ENCODE measurements around the gene IFT25. TPM values are rescaled to one million over a fixed set of nuclear protein-coding genes. Genes with fewer than 3 reads are reported as not detected.

IFT25 gene
- total RNA-seq, 1 donor from 2014 or later, result 27.7 TPM

- no peak for TF ChIP-seq CTCF (IDR thresholded peaks at IDR 0.05; ENCODE audit: unreplicated experiment)
- Mint-ChIP-seq H3K27me3 (ENCODE audit: unreplicated experiment) (peaks cover 3% of the 10 kb centered on the region), H3K27ac (ENCODE audit: unreplicated experiment) (no peak overlapping the region), H3K9me3 (ENCODE audit: unreplicated experiment) (no peaks in the 10 kb centered on the region), H3K36me3 (ENCODE audit: low read depth, unreplicated experiment) (no peaks in the 10 kb centered on the region), H3K4me1 (ENCODE audit: unreplicated experiment) (no peaks in the 10 kb centered on the region), H3K4me3 (ENCODE audit: unreplicated experiment) (no peak overlapping the region)
- no peak for DNase-seq (ENCODE audit: low spot score)
Observed at GRCh38 chr1:53911442-53911841, 34.1 kb downstream of the IFT25 start.

- H3K27me3 Mint-ChIP-seq (ENCODE audit: unreplicated experiment), result peaks cover 6% of the 10 kb centered on the region
- TF ChIP-seq CTCF (IDR thresholded peaks at IDR 0.05; ENCODE audit: unreplicated experiment), result no peak
- H3K27ac Mint-ChIP-seq (ENCODE audit: unreplicated experiment), result no peak overlapping the region
- H3K36me3 Mint-ChIP-seq (ENCODE audit: low read depth, unreplicated experiment), result no peaks in the 10 kb centered on the region
- DNase-seq (ENCODE audit: low spot score), result no peak
- H3K9me3 Mint-ChIP-seq (ENCODE audit: unreplicated experiment), result no peaks in the 10 kb centered on the region
- no peaks in the 10 kb centered on the region for H3K4me1 Mint-ChIP-seq (ENCODE audit: unreplicated experiment)
- no peak overlapping the region for H3K4me3 Mint-ChIP-seq (ENCODE audit: unreplicated experiment)
Observed at GRCh38 chr1:53909946-53910345, 35.6 kb downstream of the IFT25 start.

- no peak for TF ChIP-seq CTCF (IDR thresholded peaks at IDR 0.05; ENCODE audit: unreplicated experiment)
- H3K4me3 Mint-ChIP-seq (ENCODE audit: unreplicated experiment), result no peak overlapping the region
- no peaks in the 10 kb centered on the region for H3K9me3 Mint-ChIP-seq (ENCODE audit: unreplicated experiment)
Observed at GRCh38 chr1:53906121-53906520, 39.4 kb downstream of the IFT25 start.

GRCh38 chr1:53905509-53905908 is 40.0 kb downstream of the IFT25 start:
- no peaks in the 10 kb centered on the region for H3K9me3 Mint-ChIP-seq (ENCODE audit: unreplicated experiment)
- TF ChIP-seq CTCF (IDR thresholded peaks at IDR 0.05; ENCODE audit: unreplicated experiment), result no peak
- H3K27me3 Mint-ChIP-seq (ENCODE audit: unreplicated experiment), result peaks cover 6% of the 10 kb centered on the region
- H3K4me3 Mint-ChIP-seq (ENCODE audit: unreplicated experiment), result no peak overlapping the region
- no peaks in the 10 kb centered on the region for H3K36me3 Mint-ChIP-seq (ENCODE audit: low read depth, unreplicated experiment)
- DNase-seq (ENCODE audit: low spot score), result no peak
- no peaks in the 10 kb centered on the region for H3K4me1 Mint-ChIP-seq (ENCODE audit: unreplicated experiment)
- H3K27ac Mint-ChIP-seq (ENCODE audit: unreplicated experiment), result no peak overlapping the region

More at GRCh38 chr1:53906121-53906520, 39.4 kb downstream of the IFT25 start:
- no peaks in the 10 kb centered on the region for H3K36me3 Mint-ChIP-seq (ENCODE audit: low read depth, unreplicated experiment)
- H3K4me1 Mint-ChIP-seq (ENCODE audit: unreplicated experiment), result no peaks in the 10 kb centered on the region
- H3K27ac Mint-ChIP-seq (ENCODE audit: unreplicated experiment), result no peak overlapping the region
- DNase-seq (ENCODE audit: low spot score), result no peak
- H3K27me3 Mint-ChIP-seq (ENCODE audit: unreplicated experiment), result peaks cover 6% of the 10 kb centered on the region

GRCh38 chr1:53902235-53903138 is 43.0 kb downstream of the IFT25 start:
- Mint-ChIP-seq H3K27ac (ENCODE audit: unreplicated experiment) (no peak overlapping the region), H3K4me3 (ENCODE audit: unreplicated experiment) (no peak overlapping the region), H3K27me3 (ENCODE audit: unreplicated experiment) (peaks cover 3% of the 10 kb centered on the region), H3K4me1 (ENCODE audit: unreplicated experiment) (no peaks in the 10 kb centered on the region), H3K36me3 (ENCODE audit: low read depth, unreplicated experiment) (no peaks in the 10 kb centered on the region), H3K9me3 (ENCODE audit: unreplicated experiment) (no peaks in the 10 kb centered on the region)
- no peak for DNase-seq (ENCODE audit: low spot score)
- no peak for TF ChIP-seq CTCF (IDR thresholded peaks at IDR 0.05; ENCODE audit: unreplicated experiment)
